IMR-90 (cell line): ENCODE measurements around the gene NAT14. TPM values are rescaled to one million over a fixed set of nuclear protein-coding genes. Genes with fewer than 3 reads are reported as not detected.

Experiments used
- ATAC-seq: fragments of 200-7000 bp; cut with Tn5 transposase; 2 replicates; pipeline ENCODE4 v1.9.1; 2020; ENCODE audit warnings: low read depth, mild to moderate bottlenecking, moderate library complexity
- BruUV-seq: library from RNA; stranded (reverse); fragments of 400-500 nt; replicated peaks from 2 replicates; lab custom pipeline; 2021; lab: Mats Ljungman, UMichigan
- CTCF ChIA-PET: fragments of 300-600 bp; formaldehyde crosslinking; extraction: SDS; loops from one replicate; lab custom pipeline; 2021; ENCODE audit warnings: antibody characterized with exemption; lab: Yijun Ruan, JAX
- POLR2A ChIA-PET: fragments of 300-600 bp; sonication (Branson Sonifier 250); formaldehyde crosslinking; loops from one replicate; lab custom pipeline; 2022; ENCODE audit warnings: antibody characterized with exemption; ENCODE audit not compliant: unreplicated experiment; lab: Charles Lee
- DNase-seq: peaks from one replicate; pipeline ENCODE4 v3.0.0; 2013
- H2AFZ ChIP-seq: replicated peaks from 2 replicates; pipeline ENCODE3; 2013; ENCODE audit warnings: low read length, mild to moderate bottlenecking; ENCODE audit not compliant: poor library complexity
- H2AK5ac ChIP-seq: 2 replicates; pipeline ENCODE4 v1.6.1; 2013; ENCODE audit warnings: low read depth, low read length, inconsistent platforms
- H2AK9ac ChIP-seq: replicated peaks from 2 replicates; pipeline ENCODE3; 2013; ENCODE audit warnings: mild to moderate bottlenecking, low read depth, low read length, moderate library complexity; ENCODE audit not compliant: poor library complexity
- H2BK120ac ChIP-seq: 2 replicates; pipeline ENCODE4 v1.6.1; 2013; ENCODE audit warnings: low read depth, low read length, inconsistent platforms
- H2BK15ac ChIP-seq: 3 replicates; pipeline ENCODE4 v1.6.1; 2013; ENCODE audit warnings: low read depth, low read length, inconsistent platforms
- H2BK20ac ChIP-seq: 2 replicates; pipeline ENCODE4 v1.6.1; 2013; ENCODE audit warnings: low read depth, mild to moderate bottlenecking, inconsistent platforms, low read length, moderate library complexity
- H2BK5ac ChIP-seq: 2 replicates; pipeline ENCODE4 v1.6.1; 2013; ENCODE audit warnings: mild to moderate bottlenecking, low read depth, low read length, inconsistent platforms; ENCODE audit not compliant: poor library complexity, severe bottlenecking
- H3K14ac ChIP-seq: replicated peaks from 2 replicates; pipeline ENCODE4 v1.6.1; 2013; ENCODE audit warnings: low read depth, low read length, inconsistent platforms
- H3K18ac ChIP-seq: 2 replicates; pipeline ENCODE4 v1.6.1; 2013; ENCODE audit warnings: low read depth, low read length, control low read depth
- H3K23ac ChIP-seq: 2 replicates; pipeline ENCODE4 v1.6.1; 2013; ENCODE audit warnings: low read depth, low read length, inconsistent platforms
- H3K27ac ChIP-seq: 2 replicates; pipeline ENCODE4 v1.5.1; 2013; ENCODE audit warnings: mild to moderate bottlenecking, control low read depth, low read length; ENCODE audit not compliant: insufficient read depth
- H3K27me3 ChIP-seq: 2 replicates; pipeline ENCODE4 v1.6.1; 2013; ENCODE audit warnings: low read length; ENCODE audit not compliant: control insufficient read depth, insufficient read depth
- H3K36me3 ChIP-seq: 2 replicates; pipeline ENCODE4 v1.6.1; 2013; ENCODE audit warnings: low read length, mixed read lengths; ENCODE audit not compliant: control insufficient read depth, insufficient read depth
- H3K4ac ChIP-seq: 2 replicates; pipeline ENCODE4 v1.6.1; 2013; ENCODE audit warnings: low read depth, low read length, inconsistent platforms
- H3K4me1 ChIP-seq: 2 replicates; pipeline ENCODE4 v1.6.1; 2013; ENCODE audit warnings: low read length, mixed read lengths; ENCODE audit not compliant: control insufficient read depth, insufficient read depth
- H3K4me2 ChIP-seq: 2 replicates; pipeline ENCODE4 v1.6.1; 2013; ENCODE audit warnings: low read depth, mild to moderate bottlenecking, control low read depth, low read length, moderate library complexity
- H3K4me3 ChIP-seq: 2 replicates; pipeline ENCODE4 v1.5.1; 2013; ENCODE audit warnings: low read depth, mild to moderate bottlenecking, control low read depth, low read length, moderate library complexity; ENCODE audit not compliant: insufficient read depth
- H3K56ac ChIP-seq: 2 replicates; pipeline ENCODE4 v1.6.1; 2013; ENCODE audit warnings: low read length, inconsistent platforms; ENCODE audit not compliant: insufficient read depth; ENCODE audit errors: extremely low read depth
- H3K79me1 ChIP-seq, 2 experiments: 2 replicates each; pipeline ENCODE4 v1.6.1; 2013; ENCODE audit warnings: low read length in 2 of 2, inconsistent platforms in 1 of 2, low read depth in 1 of 2
- H3K9ac ChIP-seq: 2 replicates; pipeline ENCODE4 v1.6.1; 2013; ENCODE audit warnings: low read depth, low read length, control low read depth
- H3K9me1 ChIP-seq: 2 replicates; pipeline ENCODE4 v1.6.1; 2013; ENCODE audit warnings: low read length, inconsistent platforms; ENCODE audit not compliant: insufficient read depth
- H3K9me3 ChIP-seq: 2 replicates; pipeline ENCODE4 v1.6.1; 2013; ENCODE audit warnings: low read length; ENCODE audit not compliant: control insufficient read depth, insufficient read depth
- H4K20me1 ChIP-seq: 2 replicates; pipeline ENCODE4 v1.6.1; 2013; ENCODE audit warnings: low read length, inconsistent platforms; ENCODE audit not compliant: insufficient read depth
- H4K5ac ChIP-seq: 2 replicates; pipeline ENCODE4 v1.6.1; 2013; ENCODE audit warnings: mild to moderate bottlenecking, low read depth, low read length, control low read depth
- H4K8ac ChIP-seq, 2 experiments: 2 replicates each; pipeline ENCODE4 v1.6.1; 2013; ENCODE audit warnings: low read depth in 2 of 2, low read length in 2 of 2, control low read depth in 1 of 2, inconsistent platforms in 1 of 2
- H4K91ac ChIP-seq: 2 replicates; pipeline ENCODE4 v1.6.1; 2013; ENCODE audit warnings: low read depth, low read length, inconsistent platforms; ENCODE audit not compliant: insufficient read depth
- BHLHE40 ChIP-seq: fragments of 150-350 bp; IDR thresholded peaks from 2 replicates; pipeline ENCODE4 v1.6.1; 2016; ENCODE audit warnings: mild to moderate bottlenecking, low read depth, low read length
- CEBPB ChIP-seq: IDR thresholded peaks from 2 replicates; pipeline ENCODE4 v1.6.1; 2012; ENCODE audit warnings: low read depth, low read length, improper control_type of control experiment
- ELK1 ChIP-seq: fragments of 150-350 bp; IDR thresholded peaks from 2 replicates; pipeline ENCODE4 v1.6.1; 2016; ENCODE audit warnings: low read depth, mild to moderate bottlenecking, low read length, moderate library complexity, borderline replicate concordance
- FOS ChIP-seq: fragments of 150-350 bp; IDR thresholded peaks from 2 replicates; pipeline ENCODE4 v1.6.1; 2016; ENCODE audit warnings: low read depth, low read length
- MAFK ChIP-seq: IDR thresholded peaks from 2 replicates; pipeline ENCODE4 v1.6.1; 2012; ENCODE audit warnings: low read depth, low read length, improper control_type of control experiment
- MAZ ChIP-seq: IDR thresholded peaks from 2 replicates; pipeline ENCODE4 v1.6.1; 2012; ENCODE audit warnings: low read depth, mild to moderate bottlenecking, low read length, improper control_type of control experiment, moderate library complexity, borderline replicate concordance
- MXI1 ChIP-seq: IDR thresholded peaks from 2 replicates; pipeline ENCODE4 v1.6.1; 2012; ENCODE audit warnings: low read depth, mild to moderate bottlenecking, low read length, moderate library complexity, borderline replicate concordance
- NFE2L2 ChIP-seq: fragments of 150-350 bp; IDR thresholded peaks from 2 replicates; pipeline ENCODE4 v1.6.1; 2016; ENCODE audit warnings: low read depth, mild to moderate bottlenecking, low read length
- POLR2A ChIP-seq: IDR thresholded peaks from 2 replicates; pipeline ENCODE4 v1.6.1; 2012; ENCODE audit warnings: mild to moderate bottlenecking, low read depth, low read length
- RAD21 ChIP-seq: IDR thresholded peaks from 2 replicates; pipeline ENCODE4 v1.6.1; 2012; ENCODE audit warnings: low read length, improper control_type of control experiment
- RCOR1 ChIP-seq: IDR thresholded peaks from 2 replicates; pipeline ENCODE4 v1.6.1; 2012; ENCODE audit warnings: mild to moderate bottlenecking, low read length, improper control_type of control experiment; ENCODE audit not compliant: insufficient replicate concordance
- RFX5 ChIP-seq: IDR thresholded peaks from 2 replicates; pipeline ENCODE4 v1.8.0; 2012; ENCODE audit warnings: low read depth, mild to moderate bottlenecking, low read length, moderate library complexity
- WGBS, 2 experiments: methylation state at CpG; one replicate each; pipeline versions ENCODE4 v1.1.5 to v1.1.7; 2013; ENCODE audit warnings: missing lambda C conversion rate in 2 of 2; ENCODE audit not compliant: insufficient read length in 1 of 2; ENCODE audit errors: extremely low coverage in 2 of 2; 5-methylcytosine and 5-hydroxymethylcytosine counted together
- dilution Hi-C: fragments of 300-500 bp; cut with HindIII; formaldehyde crosslinking; loops from one replicate; pipeline ENCODE4 v1.14.3; 2018; ENCODE audit warnings: low sequenced_read_pairs; ENCODE audit not compliant: unreplicated experiment
- in situ Hi-C: fragments of 300-500 bp; cut with MboI; formaldehyde crosslinking; loops from 3 replicates; pipeline ENCODE4 v1.14.3; 2019; ENCODE audit warnings: low sequenced_read_pairs, inconsistent platforms, mixed read lengths
- intact Hi-C: fragments of 100-400 bp; cut with micrococcal nuclease; formaldehyde crosslinking; loops from 2 replicates; pipeline ENCODE4 v1.10.0; 2022
- polyA plus RNA-seq, 3 experiments: library from polyadenylated mRNA; depleted of rRNA; stranded (reverse); fragments of >200 nt; gene quantifications; 2 replicates each; pipeline ENCODE4 v1.2.3, GENCODE V29; 2012; ENCODE audit warnings: low replicate concordance in 1 of 3
- total RNA-seq: library from RNA; depleted of rRNA; stranded (reverse); fragments of >200 nt; gene quantifications from 2 replicates; pipeline ENCODE4 v1.2.3, GENCODE V29; 2012
- TF ChIP-seq, protein P1 (sequence below): fragments of 150-350 bp; IDR thresholded peaks from 2 replicates; pipeline ENCODE4 v1.6.1; 2017; ENCODE audit warnings: mild to moderate bottlenecking, antibody characterized with exemption, low read length, low read depth

NAT14 gene
- total and polyA plus RNA-seq, 2 of the 4 experiments (the other 2 are of a cell fraction) = 4.3 to 41.2 TPM

- in situ Hi-C loops (no loop called here), dilution Hi-C loops (no loop called here), intact Hi-C loops (no loop called here)
- Histone ChIP-seq H3K56ac (no peak overlapping the region), H2AK9ac (peak overlapping the region; percentile 12), H4K8ac (no peak overlapping the region), H3K4me2 (no peak overlapping the region), H4K91ac (no peak overlapping the region), H2BK15ac (no peak overlapping the region), H3K4me3 (no peak overlapping the region), H3K4me1 (peaks cover 5% of the 10 kb centered on the region; the same call in 1 of the 2 replicates), H3K9me1 (peaks cover 2% of the 10 kb centered on the region; the same call in 1 of the 2 replicates), H3K4ac (no peak overlapping the region), H2BK120ac (no peak overlapping the region), H3K36me3 (no peaks in the 10 kb centered on the region; the same call in 1 of the 2 replicates), H4K5ac (no peak overlapping the region), H3K27me3 (peaks cover 12% of the 10 kb centered on the region), H2AFZ (no peak overlapping the region), H2AK5ac (no peak overlapping the region), H3K9ac (no peak overlapping the region), H3K9me3 (no peaks in the 10 kb centered on the region), H3K27ac (no peak overlapping the region), H2BK20ac (no peak overlapping the region), H4K20me1 (peaks cover 28% of the 10 kb centered on the region), H3K18ac (no peak overlapping the region), H3K14ac (no peak overlapping the region), H3K79me1 (peaks cover 0 to 23% of the 10 kb centered on the region in 2 experiments; a peak in 2 of 4 replicates), H2BK5ac (no peak overlapping the region), H3K23ac (no peak overlapping the region)
- WGBS, 2 experiments = 59% methylated on average over 8 of the region's 14 CpGs; no CpG with 5 or more reads in 1 of the 2 experiments
- CTCF ChIA-PET = no interaction called here
- TF ChIP-seq BHLHE40 = no peak
- no peak for TF ChIP-seq MXI1
- TF ChIP-seq RCOR1 = no peak
- no peak for TF ChIP-seq RFX5
- no peak for TF ChIP-seq CEBPB
- TF ChIP-seq NFE2L2 = no peak
- no peak for TF ChIP-seq POLR2A
- no peak for TF ChIP-seq ELK1
- TF ChIP-seq MAZ = no peak
- no peak for TF ChIP-seq RAD21
- TF ChIP-seq, protein P1, sequence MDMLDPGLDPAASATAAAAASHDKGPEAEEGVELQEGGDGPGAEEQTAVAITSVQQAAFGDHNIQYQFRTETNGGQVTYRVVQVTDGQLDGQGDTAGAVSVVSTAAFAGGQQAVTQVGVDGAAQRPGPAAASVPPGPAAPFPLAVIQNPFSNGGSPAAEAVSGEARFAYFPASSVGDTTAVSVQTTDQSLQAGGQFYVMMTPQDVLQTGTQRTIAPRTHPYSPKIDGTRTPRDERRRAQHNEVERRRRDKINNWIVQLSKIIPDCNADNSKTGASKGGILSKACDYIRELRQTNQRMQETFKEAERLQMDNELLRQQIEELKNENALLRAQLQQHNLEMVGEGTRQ = no peak
- no peak for TF ChIP-seq FOS
- no peak for TF ChIP-seq MAFK
- ATAC-seq (no peak), DNase-seq (no peak)
- POLR2A ChIA-PET = no interaction called here
- BruUV-seq = no TSS peak
These were observed 28.6 kb upstream of the NAT14 start for GRCh38 chr19:55456347-55456746.
